Kidney epithelial cell (primary cell): Measurements from ENCODE around the gene MANBA. TPM values are rescaled to one million over a fixed set of nuclear protein-coding genes. Genes with fewer than 3 reads are reported as not detected.

Experiments
- DNase-seq: peaks from one replicate; pipeline ENCODE4 v3.0.0-alpha.2; 2010; ENCODE audit warnings: low read depth
- H3K27me3 ChIP-seq: 2 replicates; pipeline ENCODE4 v1.6.0; 2011; ENCODE audit warnings: low read length; ENCODE audit not compliant: control insufficient read depth, insufficient read depth
- H3K36me3 ChIP-seq: 2 replicates; pipeline ENCODE4 v1.5.1; 2011; ENCODE audit warnings: low read length; ENCODE audit not compliant: control insufficient read depth, insufficient read depth
- H3K4me3 ChIP-seq: 2 replicates; pipeline ENCODE4 v1.5.1; 2011; ENCODE audit warnings: low read depth, mild to moderate bottlenecking, control low read depth, low read length
- total RNA-seq: library from RNA; depleted of rRNA; stranded (reverse); fragments of >200 nt; gene quantifications from 2 replicates; pipeline ENCODE4 v1.2.3, GENCODE V29; 2015
- TF ChIP-seq, protein P1 (sequence below): IDR thresholded peaks from 2 replicates; pipeline ENCODE4 v1.5.1; 2011; ENCODE audit warnings: mild to moderate bottlenecking, moderate library complexity, low read length, control low read depth, inconsistent platforms; ENCODE audit not compliant: insufficient read depth, poor library complexity, severe bottlenecking

Gene MANBA
- total RNA-seq, 1 donor from 2014 or later: 14.7 TPM

DNA sequence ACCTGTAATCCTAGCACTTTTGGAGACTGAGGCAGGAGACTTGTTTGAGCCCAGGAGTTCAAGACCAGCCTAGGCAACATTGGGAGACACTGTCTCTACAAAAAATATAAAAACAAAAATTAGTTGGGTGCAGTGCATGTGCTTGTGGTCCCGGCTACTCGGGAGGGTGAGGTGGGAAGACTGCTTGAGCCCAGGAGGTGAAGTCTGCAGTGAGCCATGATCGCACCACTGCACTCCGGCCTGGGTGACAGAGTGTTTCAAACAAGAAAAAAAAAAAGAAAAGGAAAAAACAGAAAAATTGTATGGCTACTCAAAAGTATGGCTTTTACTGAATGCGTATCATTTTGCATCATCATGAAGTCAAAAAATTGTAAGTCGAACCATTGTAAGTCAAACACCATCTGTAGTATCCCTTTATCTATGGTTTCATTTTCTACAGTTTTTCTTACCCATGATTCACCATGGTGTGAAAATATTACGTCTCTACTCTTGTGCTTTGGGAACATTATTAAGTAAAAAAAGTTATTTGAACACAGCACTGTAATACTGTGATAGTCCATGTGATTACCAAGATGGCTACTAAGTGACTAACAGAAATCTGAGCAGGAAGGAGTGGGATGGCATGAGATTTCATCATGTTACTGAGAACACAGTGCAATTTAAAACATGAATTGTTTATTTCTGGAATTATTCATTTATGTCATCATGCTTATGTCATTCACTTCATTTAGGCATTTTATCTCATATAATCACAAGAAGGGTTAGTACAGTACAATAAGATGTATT is 26.5 kb upstream of the MANBA start:
- peaks cover under 1% of the 10 kb centered on the region for H3K36me3 ChIP-seq
- DNase-seq: no peak
- no peak overlapping the region for H3K4me3 ChIP-seq
- TF ChIP-seq, protein P1, sequence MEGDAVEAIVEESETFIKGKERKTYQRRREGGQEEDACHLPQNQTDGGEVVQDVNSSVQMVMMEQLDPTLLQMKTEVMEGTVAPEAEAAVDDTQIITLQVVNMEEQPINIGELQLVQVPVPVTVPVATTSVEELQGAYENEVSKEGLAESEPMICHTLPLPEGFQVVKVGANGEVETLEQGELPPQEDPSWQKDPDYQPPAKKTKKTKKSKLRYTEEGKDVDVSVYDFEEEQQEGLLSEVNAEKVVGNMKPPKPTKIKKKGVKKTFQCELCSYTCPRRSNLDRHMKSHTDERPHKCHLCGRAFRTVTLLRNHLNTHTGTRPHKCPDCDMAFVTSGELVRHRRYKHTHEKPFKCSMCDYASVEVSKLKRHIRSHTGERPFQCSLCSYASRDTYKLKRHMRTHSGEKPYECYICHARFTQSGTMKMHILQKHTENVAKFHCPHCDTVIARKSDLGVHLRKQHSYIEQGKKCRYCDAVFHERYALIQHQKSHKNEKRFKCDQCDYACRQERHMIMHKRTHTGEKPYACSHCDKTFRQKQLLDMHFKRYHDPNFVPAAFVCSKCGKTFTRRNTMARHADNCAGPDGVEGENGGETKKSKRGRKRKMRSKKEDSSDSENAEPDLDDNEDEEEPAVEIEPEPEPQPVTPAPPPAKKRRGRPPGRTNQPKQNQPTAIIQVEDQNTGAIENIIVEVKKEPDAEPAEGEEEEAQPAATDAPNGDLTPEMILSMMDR: no peak
- H3K27me3 ChIP-seq: no peaks in the 10 kb centered on the region

DNA sequence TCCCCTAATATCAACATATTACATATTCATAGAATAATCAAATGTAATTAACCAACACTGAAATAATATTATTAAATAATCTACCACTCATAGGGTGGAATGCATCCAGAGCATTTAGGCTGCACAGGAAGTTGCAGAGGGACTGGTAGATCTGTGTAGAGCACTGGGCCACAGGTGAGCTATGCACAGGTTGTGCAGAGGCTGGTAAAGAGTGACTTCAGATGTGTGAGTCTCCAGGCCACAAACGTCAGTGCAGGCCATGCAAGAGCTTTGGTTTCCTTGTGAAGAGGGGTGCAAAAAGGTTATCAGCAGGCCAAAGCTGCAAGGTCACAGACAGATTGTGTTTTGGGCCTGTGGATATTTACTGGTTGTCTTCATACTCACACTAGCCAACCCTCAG is 25.5 kb upstream of the MANBA start:
- H3K27me3 ChIP-seq: no peaks in the 10 kb centered on the region
- no peak for DNase-seq
- no peak overlapping the region for H3K4me3 ChIP-seq
- no peaks in the 10 kb centered on the region for H3K36me3 ChIP-seq
- TF ChIP-seq, protein P1: no peak

DNA sequence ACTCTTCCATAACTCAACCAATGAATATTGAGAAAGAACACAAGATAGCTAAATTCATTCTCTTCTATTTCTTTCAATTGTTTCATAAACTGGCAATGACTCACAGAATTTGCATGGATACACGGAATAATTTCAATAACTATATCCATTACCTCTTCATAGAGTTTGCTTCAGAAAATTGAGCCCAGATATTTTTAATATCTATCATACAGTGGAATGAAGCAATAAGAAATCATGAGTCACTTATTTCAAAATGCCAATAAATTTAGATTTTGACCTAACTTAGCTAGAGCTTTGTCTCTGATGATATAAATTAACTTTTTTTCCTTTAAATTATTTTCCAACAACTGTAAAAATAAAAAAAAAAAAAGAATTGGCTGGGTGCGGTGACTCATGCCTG is 22.2 kb upstream of the MANBA start:
- Histone ChIP-seq H3K27me3 (peaks cover 2% of the 10 kb centered on the region), H3K36me3 (no peaks in the 10 kb centered on the region), H3K4me3 (no peak overlapping the region)
- DNase-seq: no peak
- TF ChIP-seq, protein P1: no peak

DNA sequence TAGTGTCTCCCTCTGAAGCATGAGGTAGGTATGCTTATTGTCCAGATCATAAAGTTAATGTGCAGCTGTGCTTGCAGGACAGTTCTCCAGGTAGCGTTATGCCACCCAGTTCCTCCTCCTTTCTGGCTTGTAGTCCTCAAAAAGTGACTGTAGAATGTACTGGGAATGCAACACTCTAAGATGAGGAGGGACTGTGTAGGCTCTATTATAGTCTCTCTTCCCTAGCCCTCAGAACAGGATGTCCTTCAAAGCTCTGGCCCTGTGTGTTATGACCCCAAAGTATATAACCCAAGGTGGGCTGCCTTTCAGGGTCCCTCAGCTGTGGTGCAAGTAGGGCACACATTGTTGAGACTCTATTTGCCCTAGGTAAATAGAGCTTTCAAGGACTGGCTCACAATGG is 20.8 kb upstream of the MANBA start:
- no peak for DNase-seq
- no peak overlapping the region for H3K4me3 ChIP-seq
- peaks cover 2% of the 10 kb centered on the region for H3K27me3 ChIP-seq
- H3K36me3 ChIP-seq: no peaks in the 10 kb centered on the region
- TF ChIP-seq, protein P1: no peak

DNA sequence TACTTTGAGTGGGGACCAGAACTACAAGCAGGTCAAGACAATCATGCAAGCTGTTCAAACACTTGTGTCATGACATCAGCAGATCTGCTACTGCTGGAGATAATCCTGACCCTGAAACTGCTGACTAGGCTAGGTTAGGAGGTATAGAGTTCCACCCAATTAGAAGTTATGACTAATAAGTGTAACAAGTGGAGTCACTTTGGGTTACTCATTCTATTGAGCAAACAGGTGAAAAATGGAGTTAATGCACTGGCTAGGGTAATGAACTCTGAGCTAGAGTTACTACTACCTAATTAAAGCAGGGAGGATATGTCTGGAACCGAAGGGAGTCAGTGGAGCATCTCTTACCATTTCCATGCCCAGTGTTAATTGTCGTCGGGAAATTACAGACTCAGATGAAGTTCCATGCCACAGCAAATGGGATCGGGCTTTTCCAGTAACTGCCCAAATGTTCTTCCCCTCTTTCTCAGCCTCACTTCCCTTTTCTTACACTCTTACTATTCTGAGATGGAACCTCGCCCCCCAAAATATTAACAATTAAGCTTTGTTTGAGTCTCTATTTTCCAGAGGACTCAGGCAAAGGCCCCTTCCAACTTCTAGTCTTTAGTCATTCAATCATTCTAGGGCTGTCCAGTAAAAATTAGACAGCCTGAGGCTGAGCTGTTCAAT is 19.8 kb upstream of the MANBA start:
- peaks cover 2% of the 10 kb centered on the region for H3K27me3 ChIP-seq
- peak; percentile 71 for DNase-seq
- no peaks in the 10 kb centered on the region for H3K36me3 ChIP-seq
- H3K4me3 ChIP-seq: no peak overlapping the region
- TF ChIP-seq, protein P1: no peak
